Measurements from ENCODE around the gene NEDD4L.

Gene NEDD4L

GRCh38 chr18:58347135-58347534 is 303.1 kb downstream of the NEDD4L start:
- TF ChIP-seq PATZ1 (CRISPR knock-in tag; IDR thresholded peaks at IDR 0.05; ENCODE audit: borderline replicate concordance) (no peak), RARB (CRISPR knock-in tag; IDR thresholded peaks at IDR 0.05) (no peak), SNAI2 (CRISPR knock-in tag; IDR thresholded peaks at IDR 0.05) (no peak), ZNF70 (CRISPR knock-in tag; IDR thresholded peaks at IDR 0.05) (no peak), ZNF8 (CRISPR knock-in tag; IDR thresholded peaks at IDR 0.05) (no peak), CSDC2 (CRISPR knock-in tag; IDR thresholded peaks at IDR 0.05) (no peak), ZFP3 (CRISPR knock-in tag; IDR thresholded peaks at IDR 0.05) (no peak), CREB5 (CRISPR knock-in tag; IDR thresholded peaks at IDR 0.05; ENCODE audit: low read depth) (no peak), BACH2 (CRISPR knock-in tag; IDR thresholded peaks at IDR 0.05; ENCODE audit: borderline replicate concordance) (no peak), OSR1 (CRISPR knock-in tag; IDR thresholded peaks at IDR 0.05) (no peak), GLIS3 (CRISPR knock-in tag; IDR thresholded peaks at IDR 0.05) (no peak), ARNTL (CRISPR knock-in tag; IDR thresholded peaks at IDR 0.05; ENCODE audit: borderline replicate concordance, low read depth) (no peak), TOX (CRISPR knock-in tag; IDR thresholded peaks at IDR 0.05; ENCODE audit: borderline replicate concordance) (no peak), PPARA (CRISPR knock-in tag; IDR thresholded peaks at IDR 0.05; ENCODE audit: borderline replicate concordance) (no peak), ISL1 (CRISPR knock-in tag; IDR thresholded peaks at IDR 0.05) (no peak)
- TF ChIP-seq, protein P1, sequence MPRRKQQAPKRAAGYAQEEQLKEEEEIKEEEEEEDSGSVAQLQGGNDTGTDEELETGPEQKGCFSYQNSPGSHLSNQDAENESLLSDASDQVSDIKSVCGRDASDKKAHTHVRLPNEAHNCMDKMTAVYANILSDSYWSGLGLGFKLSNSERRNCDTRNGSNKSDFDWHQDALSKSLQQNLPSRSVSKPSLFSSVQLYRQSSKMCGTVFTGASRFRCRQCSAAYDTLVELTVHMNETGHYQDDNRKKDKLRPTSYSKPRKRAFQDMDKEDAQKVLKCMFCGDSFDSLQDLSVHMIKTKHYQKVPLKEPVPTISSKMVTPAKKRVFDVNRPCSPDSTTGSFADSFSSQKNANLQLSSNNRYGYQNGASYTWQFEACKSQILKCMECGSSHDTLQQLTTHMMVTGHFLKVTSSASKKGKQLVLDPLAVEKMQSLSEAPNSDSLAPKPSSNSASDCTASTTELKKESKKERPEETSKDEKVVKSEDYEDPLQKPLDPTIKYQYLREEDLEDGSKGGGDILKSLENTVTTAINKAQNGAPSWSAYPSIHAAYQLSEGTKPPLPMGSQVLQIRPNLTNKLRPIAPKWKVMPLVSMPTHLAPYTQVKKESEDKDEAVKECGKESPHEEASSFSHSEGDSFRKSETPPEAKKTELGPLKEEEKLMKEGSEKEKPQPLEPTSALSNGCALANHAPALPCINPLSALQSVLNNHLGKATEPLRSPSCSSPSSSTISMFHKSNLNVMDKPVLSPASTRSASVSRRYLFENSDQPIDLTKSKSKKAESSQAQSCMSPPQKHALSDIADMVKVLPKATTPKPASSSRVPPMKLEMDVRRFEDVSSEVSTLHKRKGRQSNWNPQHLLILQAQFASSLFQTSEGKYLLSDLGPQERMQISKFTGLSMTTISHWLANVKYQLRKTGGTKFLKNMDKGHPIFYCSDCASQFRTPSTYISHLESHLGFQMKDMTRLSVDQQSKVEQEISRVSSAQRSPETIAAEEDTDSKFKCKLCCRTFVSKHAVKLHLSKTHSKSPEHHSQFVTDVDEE (CRISPR knock-in tag; IDR thresholded peaks at IDR 0.05) = no peak
- TF ChIP-seq, protein P2, sequence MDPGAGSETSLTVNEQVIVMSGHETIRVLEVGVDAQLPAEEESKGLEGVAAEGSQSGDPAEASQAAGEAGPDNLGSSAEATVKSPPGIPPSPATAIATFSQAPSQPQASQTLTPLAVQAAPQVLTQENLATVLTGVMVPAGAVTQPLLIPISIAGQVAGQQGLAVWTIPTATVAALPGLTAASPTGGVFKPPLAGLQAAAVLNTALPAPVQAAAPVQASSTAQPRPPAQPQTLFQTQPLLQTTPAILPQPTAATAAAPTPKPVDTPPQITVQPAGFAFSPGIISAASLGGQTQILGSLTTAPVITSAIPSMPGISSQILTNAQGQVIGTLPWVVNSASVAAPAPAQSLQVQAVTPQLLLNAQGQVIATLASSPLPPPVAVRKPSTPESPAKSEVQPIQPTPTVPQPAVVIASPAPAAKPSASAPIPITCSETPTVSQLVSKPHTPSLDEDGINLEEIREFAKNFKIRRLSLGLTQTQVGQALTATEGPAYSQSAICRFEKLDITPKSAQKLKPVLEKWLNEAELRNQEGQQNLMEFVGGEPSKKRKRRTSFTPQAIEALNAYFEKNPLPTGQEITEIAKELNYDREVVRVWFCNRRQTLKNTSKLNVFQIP (CRISPR knock-in tag; IDR thresholded peaks at IDR 0.05; ENCODE audit: borderline replicate concordance, low read depth) = no peak
- TF ChIP-seq, protein P3, sequence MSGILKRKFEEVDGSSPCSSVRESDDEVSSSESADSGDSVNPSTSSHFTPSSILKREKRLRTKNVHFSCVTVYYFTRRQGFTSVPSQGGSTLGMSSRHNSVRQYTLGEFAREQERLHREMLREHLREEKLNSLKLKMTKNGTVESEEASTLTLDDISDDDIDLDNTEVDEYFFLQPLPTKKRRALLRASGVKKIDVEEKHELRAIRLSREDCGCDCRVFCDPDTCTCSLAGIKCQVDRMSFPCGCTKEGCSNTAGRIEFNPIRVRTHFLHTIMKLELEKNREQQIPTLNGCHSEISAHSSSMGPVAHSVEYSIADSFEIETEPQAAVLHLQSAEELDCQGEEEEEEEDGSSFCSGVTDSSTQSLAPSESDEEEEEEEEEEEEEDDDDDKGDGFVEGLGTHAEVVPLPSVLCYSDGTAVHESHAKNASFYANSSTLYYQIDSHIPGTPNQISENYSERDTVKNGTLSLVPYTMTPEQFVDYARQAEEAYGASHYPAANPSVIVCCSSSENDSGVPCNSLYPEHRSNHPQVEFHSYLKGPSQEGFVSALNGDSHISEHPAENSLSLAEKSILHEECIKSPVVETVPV (CRISPR knock-in tag; IDR thresholded peaks at IDR 0.05) = no peak
- ATAC-seq = no peak

GRCh38 chr18:58348517-58348916 is 304.5 kb downstream of the NEDD4L start:
- no peak for ATAC-seq
- TF ChIP-seq ZC3H10 (CRISPR knock-in tag; IDR thresholded peaks at IDR 0.05) (no peak), CSDC2 (CRISPR knock-in tag; IDR thresholded peaks at IDR 0.05) (no peak), OSR1 (CRISPR knock-in tag; IDR thresholded peaks at IDR 0.05) (no peak), ZFP3 (CRISPR knock-in tag; IDR thresholded peaks at IDR 0.05) (no peak), PPARA (CRISPR knock-in tag; IDR thresholded peaks at IDR 0.05; ENCODE audit: borderline replicate concordance) (no peak), ESRRG (CRISPR knock-in tag; IDR thresholded peaks at IDR 0.05) (no peak), CREB5 (CRISPR knock-in tag; IDR thresholded peaks at IDR 0.05; ENCODE audit: low read depth) (no peak), SNAI2 (CRISPR knock-in tag; IDR thresholded peaks at IDR 0.05) (no peak), PATZ1 (CRISPR knock-in tag; IDR thresholded peaks at IDR 0.05; ENCODE audit: borderline replicate concordance) (no peak), ZFP30 (CRISPR knock-in tag; IDR thresholded peaks at IDR 0.05) (no peak), GLIS3 (CRISPR knock-in tag; IDR thresholded peaks at IDR 0.05) (no peak), ZNF8 (CRISPR knock-in tag; IDR thresholded peaks at IDR 0.05) (no peak), ARNTL (CRISPR knock-in tag; IDR thresholded peaks at IDR 0.05; ENCODE audit: borderline replicate concordance, low read depth) (no peak), BACH2 (CRISPR knock-in tag; IDR thresholded peaks at IDR 0.05; ENCODE audit: borderline replicate concordance) (no peak)
- TF ChIP-seq, protein P1 (CRISPR knock-in tag; IDR thresholded peaks at IDR 0.05) = no peak
- TF ChIP-seq, protein P2 (CRISPR knock-in tag; IDR thresholded peaks at IDR 0.05; ENCODE audit: borderline replicate concordance, low read depth) = no peak
